ENCODE data around the gene OR5K1.

Gene OR5K1

DNA sequence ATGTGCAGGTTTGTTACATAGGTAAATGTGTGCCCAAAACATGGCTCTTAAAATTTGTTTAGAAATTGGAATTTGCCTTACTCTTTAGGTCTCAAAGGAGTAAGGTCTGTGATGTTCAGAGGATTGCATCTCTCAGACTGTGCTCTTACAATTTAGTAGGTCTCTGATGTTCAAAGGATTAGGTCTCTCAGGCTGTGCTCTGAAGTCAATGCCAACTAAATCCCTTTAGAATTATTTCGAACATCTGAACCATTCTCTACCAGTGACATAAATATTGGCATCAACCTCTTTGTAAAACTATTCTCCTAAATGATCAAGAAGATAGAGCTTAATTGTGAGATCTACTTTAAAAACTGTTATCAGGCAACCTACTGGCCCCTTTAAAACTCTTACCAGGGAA is at the start of gene OR5K1:
Gene OR5K1 (plus strand): TSS at position 301 of the 400 bp plus-strand sequence. CDS start 6,376 bp downstream, outside the sequence.
- Histone ChIP-seq H3K36me3 (ENCODE audit: insufficient read depth, low read length) (no peaks in the 10 kb centered on the region), H3K9ac (ENCODE audit: low read depth, low read length) (no peak within 1 kb of the TSS), H3K4me1 (ENCODE audit: insufficient read depth, low read length) (no peaks in the 10 kb centered on the region), H3K9me3 (ENCODE audit: control insufficient read depth, insufficient read depth, low read length) (no peaks in the 10 kb centered on the region)

DNA sequence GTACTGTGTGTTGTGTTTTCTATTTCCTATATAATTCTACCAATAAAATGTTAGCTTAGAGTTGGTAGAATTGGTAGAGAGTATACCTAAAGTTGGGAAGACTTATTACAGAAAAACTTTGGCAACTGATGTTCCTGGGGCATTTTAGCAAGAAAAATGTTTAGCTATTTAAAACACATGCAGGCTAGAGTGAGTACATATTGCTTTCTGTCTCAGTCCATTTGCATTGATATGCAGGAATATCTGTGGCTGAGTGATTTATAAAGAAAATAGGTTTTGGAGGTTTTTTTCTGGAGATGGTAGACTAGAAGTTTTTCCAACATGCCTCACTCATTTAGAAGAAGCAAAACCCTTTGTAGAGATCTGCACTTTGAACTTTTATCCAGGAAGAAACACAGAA is 30.4 kb upstream of the OR5K1 start:
- no peaks in the 10 kb centered on the region; the same call in 1 of the 2 replicates for H3K9me3 ChIP-seq (ENCODE audit: control insufficient read depth, insufficient read depth, low read length)
- no peak overlapping the region for H3K9ac ChIP-seq (ENCODE audit: low read depth, low read length)
- no peaks in the 10 kb centered on the region for H3K4me1 ChIP-seq (ENCODE audit: insufficient read depth, low read length)
- H3K36me3 ChIP-seq (ENCODE audit: insufficient read depth, low read length), result no peaks in the 10 kb centered on the region

DNA sequence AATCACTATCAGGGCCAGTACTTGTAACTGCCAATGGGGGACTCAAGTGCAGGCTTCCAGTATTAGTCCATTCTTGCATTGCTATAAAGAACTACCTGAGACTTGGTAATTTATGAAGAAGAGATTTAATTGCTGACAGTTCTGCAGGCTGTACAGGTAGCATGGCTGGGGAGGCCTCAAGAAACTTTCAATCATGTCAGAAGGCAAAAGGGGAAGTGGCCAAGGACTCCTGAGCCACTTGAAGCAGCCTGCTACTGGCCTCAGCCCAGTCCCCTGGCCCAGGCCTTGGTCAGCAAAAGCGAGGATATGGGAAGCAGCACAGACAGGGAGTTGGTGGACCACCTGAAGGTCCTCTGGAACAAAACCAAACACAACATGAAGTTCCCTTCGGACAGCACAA is 29.2 kb upstream of the OR5K1 start:
- Histone ChIP-seq H3K9me3 (ENCODE audit: control insufficient read depth, insufficient read depth, low read length) (no peaks in the 10 kb centered on the region; the same call in 1 of the 2 replicates), H3K36me3 (ENCODE audit: insufficient read depth, low read length) (no peaks in the 10 kb centered on the region), H3K4me1 (ENCODE audit: insufficient read depth, low read length) (no peaks in the 10 kb centered on the region), H3K9ac (ENCODE audit: low read depth, low read length) (no peak overlapping the region)

- H3K4me1 ChIP-seq (ENCODE audit: insufficient read depth, low read length), result no peaks in the 10 kb centered on the region
- H3K9ac ChIP-seq (ENCODE audit: low read depth, low read length), result no peak overlapping the region
- no peaks in the 10 kb centered on the region for H3K36me3 ChIP-seq (ENCODE audit: insufficient read depth, low read length)
- H3K9me3 ChIP-seq (ENCODE audit: control insufficient read depth, insufficient read depth, low read length), result no peaks in the 10 kb centered on the region; the same call in 1 of the 2 replicates
These were observed 28.6 kb upstream of the OR5K1 start for GRCh38 chr3:98434412-98434811.

DNA sequence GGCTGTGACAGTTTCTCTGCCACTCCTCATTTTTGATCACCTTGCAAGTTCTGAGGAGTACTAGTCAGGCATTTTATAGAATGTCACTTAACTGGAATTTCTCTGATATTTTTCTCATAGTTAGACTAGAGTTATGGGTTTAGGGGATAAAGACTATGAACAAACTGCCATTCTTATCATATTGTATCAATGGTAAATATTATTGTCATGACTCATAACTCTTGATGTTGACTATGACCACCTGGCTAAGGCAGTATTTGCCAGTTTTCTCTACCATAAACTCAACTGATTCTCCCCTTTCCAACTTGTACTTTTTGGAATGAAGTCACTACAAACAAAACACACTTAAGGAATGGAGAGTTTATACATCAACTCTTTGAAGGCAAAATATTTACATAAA is 22.7 kb upstream of the OR5K1 start:
- no peak overlapping the region for H3K9ac ChIP-seq (ENCODE audit: low read depth, low read length)
- H3K9me3 ChIP-seq (ENCODE audit: control insufficient read depth, insufficient read depth, low read length), result no peaks in the 10 kb centered on the region
- no peaks in the 10 kb centered on the region for H3K36me3 ChIP-seq (ENCODE audit: insufficient read depth, low read length)
- no peaks in the 10 kb centered on the region for H3K4me1 ChIP-seq (ENCODE audit: insufficient read depth, low read length)

DNA sequence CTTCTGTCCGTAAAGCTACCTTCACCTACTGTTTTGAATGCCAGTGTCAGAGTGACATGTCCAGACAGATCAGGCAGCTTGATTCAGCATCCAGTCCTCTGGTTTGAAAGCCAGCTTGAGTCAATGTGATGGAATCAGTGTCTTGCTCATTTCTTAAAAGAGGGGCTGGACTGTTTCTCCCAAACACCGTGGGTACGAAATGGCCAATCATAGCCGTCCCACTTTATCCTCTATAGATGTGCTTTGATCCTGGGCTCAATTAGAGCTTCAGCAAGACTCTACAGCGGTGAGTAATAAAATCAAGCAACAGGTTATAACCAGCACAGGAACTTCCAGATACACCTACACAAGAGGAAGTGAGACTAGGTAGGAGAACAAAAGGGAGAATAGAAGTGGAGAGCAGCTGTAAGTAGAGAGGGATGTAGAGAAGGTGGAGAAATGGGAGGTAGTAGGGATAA is 17.0 kb upstream of the OR5K1 start:
- Histone ChIP-seq H3K9me3 (ENCODE audit: control insufficient read depth, insufficient read depth, low read length) (no peaks in the 10 kb centered on the region), H3K36me3 (ENCODE audit: insufficient read depth, low read length) (no peaks in the 10 kb centered on the region), H3K4me1 (ENCODE audit: insufficient read depth, low read length) (peaks cover 4% of the 10 kb centered on the region; the same call in 1 of the 2 replicates), H3K9ac (ENCODE audit: low read depth, low read length) (no peak overlapping the region)

- H3K9ac ChIP-seq (ENCODE audit: low read depth, low read length), result no peak overlapping the region
- peaks cover 4% of the 10 kb centered on the region; the same call in 1 of the 2 replicates for H3K4me1 ChIP-seq (ENCODE audit: insufficient read depth, low read length)
- no peaks in the 10 kb centered on the region for H3K9me3 ChIP-seq (ENCODE audit: control insufficient read depth, insufficient read depth, low read length)
- H3K36me3 ChIP-seq (ENCODE audit: insufficient read depth, low read length), result no peaks in the 10 kb centered on the region
These were observed 13.3 kb upstream of the OR5K1 start for GRCh38 chr3:98449606-98450193.

DNA sequence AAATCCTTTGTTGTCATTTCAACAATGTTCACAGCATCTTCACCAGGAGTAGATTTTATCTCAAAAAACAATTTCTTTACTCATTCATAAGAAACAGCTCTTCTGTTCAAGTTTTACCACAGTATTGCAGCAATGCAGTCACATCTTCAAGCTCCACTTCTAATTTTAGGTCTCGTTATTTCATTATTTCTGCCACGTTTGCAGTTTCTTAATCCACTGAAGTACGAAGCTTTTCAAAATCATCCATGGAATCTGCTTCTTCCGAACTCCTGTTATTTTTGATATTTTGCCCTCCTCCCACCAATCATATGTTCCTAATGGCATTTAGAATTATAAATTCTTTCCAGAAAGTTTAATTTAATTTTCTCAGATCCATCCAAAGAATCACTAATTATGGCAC is 12.6 kb upstream of the OR5K1 start:
- H3K9me3 ChIP-seq (ENCODE audit: control insufficient read depth, insufficient read depth, low read length), result no peaks in the 10 kb centered on the region
- peaks cover 4% of the 10 kb centered on the region; the same call in 1 of the 2 replicates for H3K4me1 ChIP-seq (ENCODE audit: insufficient read depth, low read length)
- H3K36me3 ChIP-seq (ENCODE audit: insufficient read depth, low read length), result no peaks in the 10 kb centered on the region
- no peak overlapping the region for H3K9ac ChIP-seq (ENCODE audit: low read depth, low read length)

- H3K9me3 ChIP-seq (ENCODE audit: control insufficient read depth, insufficient read depth, low read length), result no peaks in the 10 kb centered on the region
- H3K36me3 ChIP-seq (ENCODE audit: insufficient read depth, low read length), result no peaks in the 10 kb centered on the region
These were observed 9.2 kb upstream of the OR5K1 start for GRCh38 chr3:98453827-98454226.

GRCh38 chr3:98454929-98455328 is 8.1 kb upstream of the OR5K1 start:
- Histone ChIP-seq H3K9me3 (ENCODE audit: control insufficient read depth, insufficient read depth, low read length) (no peaks in the 10 kb centered on the region), H3K4me1 (ENCODE audit: insufficient read depth, low read length) (no peaks in the 10 kb centered on the region), H3K9ac (ENCODE audit: low read depth, low read length) (no peak overlapping the region), H3K36me3 (ENCODE audit: insufficient read depth, low read length) (no peaks in the 10 kb centered on the region)

More at GRCh38 chr3:98453827-98454226, 9.2 kb upstream of the OR5K1 start:
- Histone ChIP-seq H3K9ac (ENCODE audit: low read depth, low read length) (no peak overlapping the region), H3K4me1 (ENCODE audit: insufficient read depth, low read length) (no peaks in the 10 kb centered on the region)

DNA sequence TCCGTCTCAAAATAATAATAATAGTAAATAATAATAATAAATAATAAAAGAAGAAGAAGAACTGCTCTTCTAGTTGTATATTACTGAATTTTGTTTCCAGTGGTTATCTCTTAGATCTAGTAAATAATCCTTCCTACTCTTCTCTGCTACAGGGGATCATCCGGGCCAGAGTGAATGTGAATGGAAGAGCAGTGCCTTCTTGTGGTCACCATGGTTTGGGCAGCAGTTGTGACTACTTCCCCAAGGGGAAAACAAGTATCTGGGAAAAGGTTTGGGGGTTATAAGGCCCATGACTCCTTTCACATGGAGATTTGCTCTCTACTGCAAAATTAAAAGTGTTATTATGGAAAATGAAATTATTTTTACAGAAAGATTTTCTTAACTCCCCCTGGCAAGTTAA is 5.5 kb upstream of the OR5K1 start:
- Histone ChIP-seq H3K36me3 (ENCODE audit: insufficient read depth, low read length) (no peaks in the 10 kb centered on the region), H3K9ac (ENCODE audit: low read depth, low read length) (no peak overlapping the region), H3K9me3 (ENCODE audit: control insufficient read depth, insufficient read depth, low read length) (no peaks in the 10 kb centered on the region), H3K4me1 (ENCODE audit: insufficient read depth, low read length) (no peaks in the 10 kb centered on the region)

- Histone ChIP-seq H3K9ac (ENCODE audit: low read depth, low read length) (no peak overlapping the region), H3K36me3 (ENCODE audit: insufficient read depth, low read length) (no peaks in the 10 kb centered on the region), H3K9me3 (ENCODE audit: control insufficient read depth, insufficient read depth, low read length) (no peaks in the 10 kb centered on the region), H3K4me1 (ENCODE audit: insufficient read depth, low read length) (no peaks in the 10 kb centered on the region)
These were observed 2.8 kb upstream of the OR5K1 start for GRCh38 chr3:98460220-98460619.

- no peaks in the 10 kb centered on the region for H3K36me3 ChIP-seq (ENCODE audit: insufficient read depth, low read length)
- no peaks in the 10 kb centered on the region for H3K9me3 ChIP-seq (ENCODE audit: control insufficient read depth, insufficient read depth, low read length)
- no peak overlapping the region for H3K9ac ChIP-seq (ENCODE audit: low read depth, low read length)
- no peaks in the 10 kb centered on the region for H3K4me1 ChIP-seq (ENCODE audit: insufficient read depth, low read length)
These were observed 19.9 kb downstream of the OR5K1 start for GRCh38 chr3:98482717-98483482.

- no peaks in the 10 kb centered on the region for H3K4me1 ChIP-seq (ENCODE audit: insufficient read depth, low read length)
- no peaks in the 10 kb centered on the region for H3K36me3 ChIP-seq (ENCODE audit: insufficient read depth, low read length)
- no peak overlapping the region for H3K9ac ChIP-seq (ENCODE audit: low read depth, low read length)
- no peaks in the 10 kb centered on the region; the same call in 1 of the 2 replicates for H3K9me3 ChIP-seq (ENCODE audit: control insufficient read depth, insufficient read depth, low read length)
These were observed 20.6 kb downstream of the OR5K1 start for GRCh38 chr3:98483626-98484025.

DNA sequence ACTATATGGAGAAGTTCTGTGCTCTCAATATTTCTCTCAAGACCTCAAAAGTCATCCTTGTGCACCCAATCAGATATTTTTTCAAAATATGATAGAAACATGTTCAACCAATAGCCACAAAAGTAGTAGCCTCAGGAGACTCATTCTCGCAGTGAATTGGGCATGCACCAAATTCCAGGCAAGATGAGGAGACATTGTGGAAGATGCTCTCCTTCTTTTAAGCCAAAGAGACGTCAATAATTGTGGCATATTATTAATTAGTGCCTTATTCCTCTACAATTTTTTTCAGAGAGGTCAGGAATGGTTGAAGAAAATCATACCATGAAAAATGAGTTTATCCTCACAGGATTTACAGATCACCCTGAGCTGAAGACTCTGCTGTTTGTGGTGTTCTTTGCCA is 34.4 kb downstream of the OR5K1 start, which contains the start of gene OR5K2:
Gene OR5K2 (plus strand): TSS at position 301 of the 400 bp plus-strand sequence. CDS start 0 bp downstream, at position 301.
- Histone ChIP-seq H3K36me3 (ENCODE audit: insufficient read depth, low read length) (no peaks in the 10 kb centered on the region), H3K9me3 (ENCODE audit: control insufficient read depth, insufficient read depth, low read length) (no peaks in the 10 kb centered on the region), H3K9ac (ENCODE audit: low read depth, low read length) (no peak within 1 kb of the TSS), H3K4me1 (ENCODE audit: insufficient read depth, low read length) (no peaks in the 10 kb centered on the region)

All from ES-I3 (cell line).